PC-9 (cell line): Measurements from ENCODE around the gene HDGFL3. TPM values are rescaled to one million over a fixed set of nuclear protein-coding genes. Genes with fewer than 3 reads are reported as not detected.

ENCODE experiments used
- BruUV-seq: library from RNA; stranded (reverse); fragments of 400-500 nt; replicated peaks from 2 replicates; lab custom pipeline; 2021; lab: Mats Ljungman, UMichigan
- CTCF ChIA-PET: fragments of 300-600 bp; sonication (Branson Sonifier 250); formaldehyde crosslinking; loops from one replicate; lab custom pipeline; 2022; ENCODE audit warnings: antibody characterized with exemption; lab: Charles Lee
- POLR2A ChIA-PET: fragments of 300-600 bp; sonication (Branson Sonifier 250); formaldehyde crosslinking; loops from one replicate; lab custom pipeline; 2022; ENCODE audit warnings: antibody characterized with exemption; ENCODE audit not compliant: unreplicated experiment; lab: Charles Lee
- DNase-seq, 2 experiments: peaks; one replicate each; pipeline versions ENCODE4 v3.0.0 to v3.0.0-alpha.2; 2015 to 2022; ENCODE audit warnings: mixed read lengths in 1 of 2
- H2AFZ ChIP-seq: fragments of 200-600 bp; sonication (generic); 2 replicates; pipeline ENCODE4 v1.8.1; 2017; ENCODE audit warnings: antibody characterized with exemption
- H3F3A ChIP-seq: fragments of 200-600 bp; sonication (generic); 2 replicates; pipeline ENCODE4 v1.8.1; 2017; ENCODE audit warnings: antibody characterized with exemption, mild to moderate bottlenecking, low read depth; ENCODE audit not compliant: insufficient read depth
- H3K27ac ChIP-seq: fragments of 200-600 bp; sonication (generic); 2 replicates; pipeline ENCODE4 v1.6.1; 2016; ENCODE audit warnings: mixed run types
- H3K27me3 ChIP-seq: fragments of 200-600 bp; sonication (generic); 2 replicates; pipeline ENCODE4 v1.6.1; 2016; ENCODE audit warnings: low read depth, mixed run types; ENCODE audit not compliant: insufficient read depth
- H3K36me3 ChIP-seq: fragments of 200-600 bp; sonication (generic); 2 replicates; pipeline ENCODE4 v1.6.1; 2016; ENCODE audit warnings: low read depth, mixed run types
- H3K4me1 ChIP-seq: fragments of 200-600 bp; sonication (generic); replicated peaks from 2 replicates; pipeline ENCODE4 v1.6.1; 2016; ENCODE audit warnings: mixed run types; ENCODE audit not compliant: insufficient read depth
- H3K4me2 ChIP-seq: fragments of 200-600 bp; sonication (generic); 2 replicates; pipeline ENCODE4 v1.6.1; 2017; ENCODE audit warnings: mixed run types
- H3K4me3 ChIP-seq: fragments of 200-600 bp; sonication (generic); 2 replicates; pipeline ENCODE4 v1.6.1; 2016; ENCODE audit warnings: mixed run types
- H3K79me2 ChIP-seq: fragments of 200-600 bp; sonication (generic); 2 replicates; pipeline ENCODE4 v1.6.1; 2017; ENCODE audit warnings: low read depth, mixed run types
- H3K9me2 ChIP-seq: fragments of 200-600 bp; sonication (generic); 2 replicates; pipeline ENCODE4 v1.8.1; 2017; ENCODE audit warnings: mild to moderate bottlenecking; ENCODE audit not compliant: insufficient read depth
- H3K9me3 ChIP-seq: fragments of 200-600 bp; sonication (generic); 2 replicates; pipeline ENCODE4 v1.8.1; 2016; ENCODE audit warnings: low read depth; ENCODE audit not compliant: insufficient read depth
- H4K20me1 ChIP-seq: fragments of 200-600 bp; sonication (generic); 2 replicates; pipeline ENCODE4 v1.8.1; 2017; ENCODE audit not compliant: insufficient read depth
- EZH2 ChIP-seq: fragments of 200-600 bp; sonication (generic); IDR thresholded peaks from 2 replicates; pipeline ENCODE4 v1.8.0; 2017; ENCODE audit warnings: antibody characterized with exemption, low read depth
- intact Hi-C: fragments of 100-400 bp; cut with micrococcal nuclease; formaldehyde crosslinking; loops from one replicate; pipeline ENCODE4 v1.10.0; 2022; ENCODE audit not compliant: unreplicated experiment
- total RNA-seq: library from RNA; stranded (reverse); gene quantifications from 2 replicates; pipeline ENCODE4 v1.2.3, GENCODE V29; 2021
- TF ChIP-seq, protein P1 (sequence below): fragments of 200-600 bp; sonication (generic); conservative IDR thresholded peaks from 2 replicates; pipeline ENCODE4 v1.6.1; 2017; ENCODE audit warnings: mixed run types, antibody characterized with exemption, mild to moderate bottlenecking, moderate library complexity

HDGFL3 gene
- total RNA-seq, 1 experiment from 2014 or later: 10.1 TPM

DNA sequence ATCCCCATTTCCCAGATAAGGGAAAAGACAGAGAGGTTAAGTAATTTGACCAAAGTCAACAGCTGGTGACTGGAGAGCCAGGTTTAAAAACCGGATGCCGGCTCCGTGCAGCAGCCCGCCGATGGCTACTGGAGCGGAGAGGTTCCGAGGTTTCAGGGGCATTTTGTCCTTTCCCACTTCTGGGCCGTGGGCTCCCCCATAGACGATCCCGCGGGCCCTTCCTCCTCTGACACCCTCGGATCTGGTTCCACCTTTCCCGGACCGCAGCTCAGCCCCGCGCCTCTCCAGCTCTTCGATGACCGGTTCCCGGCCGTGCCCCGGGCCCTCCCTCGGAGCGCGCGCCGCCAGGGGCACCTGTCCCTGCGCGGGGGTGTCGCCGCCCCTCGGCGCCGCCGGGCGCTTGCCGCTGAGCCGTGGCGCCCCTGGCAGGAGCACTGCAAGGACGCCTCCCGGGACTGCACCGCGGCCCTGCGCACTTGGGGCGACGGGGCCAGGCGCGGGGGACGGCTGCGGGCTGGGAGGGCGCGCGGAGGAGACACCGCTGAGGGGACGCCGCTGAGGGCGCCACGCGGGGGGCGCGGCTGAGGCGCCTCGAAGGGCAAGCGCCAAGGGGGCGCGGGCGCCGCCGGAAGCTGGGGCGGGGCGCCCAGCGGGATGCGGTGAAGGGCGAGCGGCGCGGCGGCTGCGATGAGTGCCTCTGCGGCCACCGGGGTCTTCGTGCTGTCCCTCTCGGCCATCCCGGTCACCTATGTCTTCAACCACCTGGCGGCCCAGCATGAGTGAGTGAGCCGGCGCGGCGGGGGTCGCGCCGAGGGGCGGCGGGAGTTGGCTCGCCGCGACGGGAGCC lies 100.4 kb downstream of the HDGFL3 start, which contains the start of gene TM6SF1:
Gene TM6SF1, plus strand, starts transcription at position 652 of the 847 bp plus-strand sequence. Its CDS starts 36 bp downstream, at position 688.
- Histone ChIP-seq H2AFZ (no peak within 1 kb of the TSS), H3K4me1 (no peaks in the 10 kb centered on the region), H3K9me2 (no peaks in the 10 kb centered on the region), H3K79me2 (no peaks in the 10 kb centered on the region), H3K4me3 (no peak within 1 kb of the TSS), H3K36me3 (no peaks in the 10 kb centered on the region), H3F3A (no peaks in the 10 kb centered on the region), H4K20me1 (no peaks in the 10 kb centered on the region), H3K4me2 (no peak within 1 kb of the TSS), H3K9me3 (no peaks in the 10 kb centered on the region), H3K27ac (no peak within 1 kb of the TSS), H3K27me3 (no peaks in the 10 kb centered on the region)
- POLR2A ChIA-PET: no interaction called here
- intact Hi-C loops: no loop called here
- TF ChIP-seq, protein P1, sequence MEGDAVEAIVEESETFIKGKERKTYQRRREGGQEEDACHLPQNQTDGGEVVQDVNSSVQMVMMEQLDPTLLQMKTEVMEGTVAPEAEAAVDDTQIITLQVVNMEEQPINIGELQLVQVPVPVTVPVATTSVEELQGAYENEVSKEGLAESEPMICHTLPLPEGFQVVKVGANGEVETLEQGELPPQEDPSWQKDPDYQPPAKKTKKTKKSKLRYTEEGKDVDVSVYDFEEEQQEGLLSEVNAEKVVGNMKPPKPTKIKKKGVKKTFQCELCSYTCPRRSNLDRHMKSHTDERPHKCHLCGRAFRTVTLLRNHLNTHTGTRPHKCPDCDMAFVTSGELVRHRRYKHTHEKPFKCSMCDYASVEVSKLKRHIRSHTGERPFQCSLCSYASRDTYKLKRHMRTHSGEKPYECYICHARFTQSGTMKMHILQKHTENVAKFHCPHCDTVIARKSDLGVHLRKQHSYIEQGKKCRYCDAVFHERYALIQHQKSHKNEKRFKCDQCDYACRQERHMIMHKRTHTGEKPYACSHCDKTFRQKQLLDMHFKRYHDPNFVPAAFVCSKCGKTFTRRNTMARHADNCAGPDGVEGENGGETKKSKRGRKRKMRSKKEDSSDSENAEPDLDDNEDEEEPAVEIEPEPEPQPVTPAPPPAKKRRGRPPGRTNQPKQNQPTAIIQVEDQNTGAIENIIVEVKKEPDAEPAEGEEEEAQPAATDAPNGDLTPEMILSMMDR: no peak
- TF ChIP-seq EZH2: no peak
- CTCF ChIA-PET: no interaction called here
- DNase-seq: no peak
- BruUV-seq: no TSS peak

DNA sequence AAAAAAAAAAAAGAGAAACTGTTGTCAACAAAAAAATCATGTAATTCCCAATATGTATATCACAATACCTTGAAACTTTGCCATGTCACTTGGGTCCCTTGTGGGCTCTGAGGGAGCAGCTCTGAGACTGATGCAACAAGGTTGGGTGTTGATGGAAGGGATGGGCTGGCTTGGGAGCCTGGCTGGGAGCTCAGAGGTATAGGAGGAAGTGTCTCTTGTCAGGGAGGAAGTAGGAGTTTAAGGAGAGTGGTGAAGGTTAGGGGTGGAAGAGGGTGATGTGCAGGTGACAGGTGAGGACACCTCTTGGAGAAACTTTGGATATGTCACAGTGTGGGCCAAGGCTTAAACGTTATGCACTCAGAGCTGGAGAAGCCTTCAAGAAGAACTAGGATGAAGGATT lies 102.2 kb downstream of the HDGFL3 start:
- Histone ChIP-seq H3K4me1 (no peaks in the 10 kb centered on the region), H3K36me3 (no peaks in the 10 kb centered on the region), H2AFZ (no peak overlapping the region), H3K4me3 (no peak overlapping the region), H3K27ac (no peak overlapping the region), H3K9me2 (no peaks in the 10 kb centered on the region), H3K79me2 (no peaks in the 10 kb centered on the region), H4K20me1 (no peaks in the 10 kb centered on the region), H3K4me2 (no peak overlapping the region), H3K9me3 (no peaks in the 10 kb centered on the region), H3F3A (no peaks in the 10 kb centered on the region), H3K27me3 (no peaks in the 10 kb centered on the region)
- BruUV-seq: no TSS peak
- intact Hi-C loops: no loop called here
- ChIA-PET POLR2A (no interaction called here), CTCF (no interaction called here)
- TF ChIP-seq, protein P1: no peak
- TF ChIP-seq EZH2: no peak
- no peak for DNase-seq

DNA sequence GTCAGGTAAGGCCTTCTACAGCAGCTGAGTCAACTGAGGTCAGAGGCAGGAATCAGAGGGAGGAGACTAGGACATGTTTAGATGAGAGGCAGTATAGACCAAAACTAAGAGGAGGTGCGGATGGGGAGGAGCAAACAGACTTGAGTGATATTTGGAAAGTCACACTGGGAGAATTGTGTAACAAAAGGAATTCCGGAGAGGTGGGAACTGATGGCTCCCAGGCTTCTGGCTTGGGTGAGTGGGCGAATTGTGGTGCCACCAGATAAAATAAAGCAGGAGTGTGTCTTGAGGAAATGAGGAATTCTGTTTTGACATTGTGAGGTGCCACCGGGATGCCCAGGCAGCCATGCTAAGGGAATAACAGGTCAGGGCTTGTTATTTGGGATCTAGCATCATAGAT lies 103.5 kb downstream of the HDGFL3 start:
- Histone ChIP-seq H3K79me2 (no peaks in the 10 kb centered on the region), H3F3A (no peaks in the 10 kb centered on the region), H3K4me1 (no peaks in the 10 kb centered on the region), H3K36me3 (no peaks in the 10 kb centered on the region), H3K4me2 (no peak overlapping the region), H2AFZ (no peak overlapping the region), H4K20me1 (no peaks in the 10 kb centered on the region), H3K9me2 (no peaks in the 10 kb centered on the region), H3K27me3 (peaks cover 1% of the 10 kb centered on the region; the same call in 1 of the 2 replicates), H3K9me3 (no peaks in the 10 kb centered on the region), H3K27ac (no peak overlapping the region), H3K4me3 (no peak overlapping the region)
- no peak for TF ChIP-seq EZH2
- TF ChIP-seq, protein P1: no peak
- POLR2A ChIA-PET: interaction anchor here (0.6 kb wide), 1 partner anchor 37 kb away, joined by 3 read pairs; the partner anchor contains the start of gene BTBD1
- no peak for DNase-seq
- CTCF ChIA-PET: no interaction called here
- no TSS peak for BruUV-seq
- intact Hi-C loops: no loop called here
